GM21515 (cell line): Measurements from ENCODE around the gene LIPE.

ENCODE experiments used
- ATAC-seq: cut with Tn5 transposase; IDR thresholded peaks from one replicate; pipeline ENCODE4 v1.9.1; 2021; ENCODE audit not compliant: unreplicated experiment

Gene LIPE

DNA sequence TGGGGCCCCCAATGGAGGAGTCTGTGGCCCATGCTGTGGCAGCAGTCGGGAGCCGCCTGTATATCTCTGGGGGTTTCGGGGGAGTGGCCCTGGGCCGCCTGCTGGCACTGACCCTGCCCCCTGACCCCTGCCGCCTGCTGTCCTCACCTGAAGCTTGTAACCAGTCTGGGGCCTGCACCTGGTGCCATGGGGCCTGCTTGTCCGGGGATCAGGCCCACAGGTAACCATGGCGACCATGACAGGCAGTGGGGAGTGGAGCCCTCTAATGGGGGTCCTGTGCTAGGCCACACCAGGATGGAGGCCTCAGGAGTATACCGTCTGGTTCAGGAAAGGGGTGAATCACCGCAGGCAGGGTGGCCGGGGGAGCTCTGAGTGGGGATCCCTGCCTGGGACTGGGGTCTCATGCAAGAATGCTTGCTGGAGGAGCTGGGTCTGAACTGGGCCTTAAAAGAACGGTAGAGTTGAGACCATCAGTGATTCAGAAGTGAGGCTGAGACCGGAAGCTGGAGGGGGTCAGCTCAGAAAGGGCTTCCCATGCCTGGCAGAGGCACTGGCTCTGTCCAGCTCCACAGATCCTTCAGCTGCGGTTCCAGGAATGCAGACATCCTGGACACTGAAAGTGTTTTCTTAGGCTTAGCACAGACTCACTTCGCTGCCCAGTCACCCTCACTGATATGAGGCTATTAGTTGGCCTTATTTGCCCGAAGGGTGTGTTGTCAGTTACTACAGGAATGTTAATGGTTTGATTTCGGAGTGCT is 66.2 kb downstream of the LIPE start:
- ATAC-seq, result no peak

DNA sequence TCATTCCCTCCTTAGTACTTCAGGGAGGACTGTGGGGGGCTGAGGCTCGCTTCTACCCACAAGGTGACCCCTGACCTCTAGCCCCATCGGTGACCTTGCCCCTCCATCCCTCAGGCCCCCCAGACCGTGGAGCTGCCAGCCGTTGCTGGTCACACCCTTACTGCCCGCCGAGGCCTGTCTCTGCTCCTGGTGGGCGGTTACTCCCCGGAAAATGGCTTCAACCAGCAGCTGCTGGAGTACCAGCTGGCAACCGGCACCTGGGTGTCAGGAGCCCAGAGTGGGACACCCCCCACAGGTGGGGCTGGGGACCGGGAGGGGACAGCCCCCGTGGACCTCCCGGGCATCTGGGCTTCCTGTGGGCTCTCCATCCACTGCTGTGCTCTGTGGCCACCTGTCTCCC is 69.9 kb downstream of the LIPE start:
- no peak for ATAC-seq

DNA sequence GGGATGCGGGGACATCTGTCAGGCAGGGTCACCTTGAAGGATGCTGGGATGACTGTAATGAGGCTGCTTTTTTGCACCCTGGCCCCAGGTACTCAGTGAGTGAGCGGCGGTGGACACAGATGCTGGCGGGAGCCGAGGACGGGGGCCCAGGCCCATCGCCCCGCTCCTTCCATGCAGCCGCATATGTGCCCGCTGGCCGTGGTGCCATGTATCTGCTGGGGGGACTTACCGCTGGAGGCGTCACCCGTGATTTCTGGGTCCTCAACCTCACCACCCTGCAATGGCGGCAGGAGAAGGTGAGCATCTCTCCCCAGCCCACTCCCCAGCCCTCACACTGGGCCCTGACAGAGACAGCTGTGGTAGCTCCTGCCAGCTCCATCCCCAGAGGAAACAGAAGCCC is 70.5 kb downstream of the LIPE start:
- ATAC-seq, result no peak

DNA sequence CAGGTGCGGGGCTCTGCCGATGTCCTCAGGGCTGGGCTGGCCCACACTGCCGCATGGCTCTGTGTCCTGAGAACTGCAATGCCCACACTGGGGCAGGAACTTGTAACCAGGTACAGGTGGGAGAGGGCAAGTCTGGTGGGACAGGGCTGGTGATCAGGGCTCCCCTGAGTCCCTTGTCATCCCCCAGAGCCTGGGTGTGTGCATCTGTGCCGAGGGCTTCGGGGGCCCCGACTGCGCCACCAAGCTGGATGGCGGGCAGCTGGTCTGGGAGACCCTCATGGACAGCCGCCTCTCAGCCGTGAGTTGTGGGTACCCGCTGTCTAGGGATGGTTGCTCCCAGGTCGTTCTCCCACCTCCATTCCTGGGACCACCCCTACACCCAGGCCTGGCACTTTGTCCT is 71.3 kb downstream of the LIPE start:
- ATAC-seq, result no peak

DNA sequence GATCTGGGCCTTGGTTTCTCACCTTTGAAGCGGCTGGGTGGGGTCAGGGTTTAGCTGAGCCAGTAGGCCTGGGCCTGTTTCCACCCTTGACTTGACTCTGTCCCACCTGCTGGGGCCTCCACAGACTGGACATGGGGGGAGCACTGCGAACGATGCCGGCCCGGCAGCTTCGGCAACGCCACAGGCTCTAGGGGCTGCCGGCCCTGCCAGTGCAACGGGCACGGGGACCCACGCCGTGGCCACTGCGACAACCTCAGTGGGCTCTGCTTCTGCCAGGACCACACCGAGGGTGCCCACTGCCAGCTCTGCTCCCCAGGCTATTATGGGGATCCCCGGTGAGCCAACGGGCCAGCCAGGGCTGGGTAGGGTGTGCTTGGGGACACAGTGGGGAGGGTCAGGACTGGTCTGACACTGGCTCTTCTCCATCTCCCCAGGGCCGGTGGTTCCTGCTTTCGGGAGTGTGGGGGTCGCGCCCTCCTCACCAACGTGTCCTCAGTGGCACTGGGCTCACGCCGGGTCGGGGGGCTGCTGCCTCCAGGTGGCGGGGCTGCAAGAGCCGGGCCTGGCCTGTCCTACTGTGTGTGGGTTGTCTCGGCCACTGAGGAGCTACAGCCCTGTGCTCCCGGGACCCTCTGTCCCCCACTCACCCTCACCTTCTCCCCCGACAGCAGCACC is 73.7 kb downstream of the LIPE start:
- no peak for ATAC-seq

DNA sequence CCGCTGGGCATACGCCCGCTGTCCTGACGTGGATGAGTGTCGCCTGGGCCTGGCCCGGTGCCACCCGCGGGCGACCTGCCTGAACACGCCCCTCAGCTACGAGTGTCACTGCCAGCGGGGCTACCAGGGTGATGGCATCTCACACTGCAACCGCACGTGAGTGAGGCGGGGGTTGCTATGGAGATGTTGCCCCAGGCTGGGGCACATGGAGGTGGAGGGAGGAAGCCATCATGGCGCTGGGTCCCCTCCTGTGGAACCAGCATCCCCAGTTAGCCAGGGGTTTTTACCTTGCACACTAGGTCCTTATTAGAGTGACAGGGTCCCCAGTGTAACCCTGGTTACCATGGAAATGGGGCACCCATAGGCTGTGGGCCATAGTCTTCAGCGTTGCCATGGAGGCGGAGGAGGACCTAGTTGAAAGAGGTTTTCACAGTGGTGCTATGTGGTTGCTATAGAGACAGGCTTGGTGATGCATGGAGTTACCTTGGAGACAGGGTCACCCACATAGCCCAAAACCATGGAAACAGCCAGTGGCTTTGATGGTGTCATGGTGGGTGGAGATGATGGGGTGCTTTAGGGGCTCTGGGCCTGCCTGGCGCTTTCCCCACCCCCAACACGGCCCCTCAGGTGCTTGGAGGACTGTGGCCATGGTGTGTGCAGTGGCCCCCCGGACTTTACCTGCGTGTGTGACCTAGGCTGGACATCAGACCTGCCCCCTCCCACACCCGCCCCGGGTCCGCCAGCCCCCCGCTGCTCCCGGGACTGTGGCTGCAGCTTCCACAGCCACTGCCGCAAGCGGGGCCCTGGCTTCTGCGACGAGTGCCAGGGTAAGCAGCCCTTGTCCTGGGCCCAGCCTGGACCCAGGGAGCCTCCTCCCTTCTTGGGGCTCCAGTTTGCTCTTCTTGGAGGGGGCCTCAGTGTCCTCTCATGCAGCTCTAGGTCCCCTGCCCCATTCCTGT is 74.6 kb downstream of the LIPE start:
- ATAC-seq, result no peak
